Tibial artery (tissue), 4 donors: Measurements from ENCODE around the gene CNDP2.
"Not testable (repeated sequence)": the region's sequence is repeated elsewhere in the genome, so short reads cannot be mapped to it uniquely, and the experiment has no call there.

Experiments
- DNase-seq, 2 donors: peaks; one replicate each; pipeline ENCODE4 v3.0.0-alpha.2; 2019
- H3K27ac ChIP-seq, 2 donors: fragments of 200-600 bp; sonication (generic) in 1 of 2; 1 replicate in 1 of 2; 2 replicates in 1 of 2; pipeline ENCODE4 v1.5.1; 2018 to 2019; ENCODE audit warnings: mild to moderate bottlenecking in 1 of 2
- H3K27me3 ChIP-seq, 2 donors: fragments of 200-600 bp; sonication (generic) in 1 of 2; one replicate each; pipeline versions ENCODE4 v1.5.1 to v1.6.0; 2016 to 2019
- H3K36me3 ChIP-seq, 3 donors: fragments of 200-600 bp; sonication (generic) in 2 of 3; one replicate each; pipeline ENCODE4 v1.5.1; 2016 to 2019; ENCODE audit warnings: mild to moderate bottlenecking in 2 of 3
- H3K4me1 ChIP-seq, 4 donors: fragments of 200-600 bp; sonication (generic) in 2 of 4; 1 replicate in 3 of 4; 2 replicates in 1 of 4; pipeline ENCODE4 v1.5.1; 2016 to 2019
- H3K4me3 ChIP-seq, 2 donors: fragments of 200-600 bp; sonication (generic) in 1 of 2; 1 replicate in 1 of 2; 2 replicates in 1 of 2; pipeline ENCODE4 v1.5.1; 2018 to 2019; ENCODE audit warnings: mild to moderate bottlenecking in 2 of 2
- H3K9me3 ChIP-seq, 3 donors: fragments of 200-600 bp; sonication (generic) in 1 of 3; one replicate each; pipeline ENCODE4 v1.5.1; 2016 to 2019
- CTCF ChIP-seq, 2 experiments: fragments of 200-600 bp in 1 of 2; fragments of 450-650 bp in 1 of 2; IDR thresholded peaks; one replicate each; pipeline ENCODE4 v1.5.1; 2017 to 2019; ENCODE audit warnings: antibody characterized with exemption in 2 of 2, mild to moderate bottlenecking in 1 of 2, moderate library complexity in 1 of 2
- intact Hi-C: fragments of 100-400 bp; cut with DNase I; formaldehyde crosslinking; loops from one replicate; pipeline ENCODE4 v1.15.0; 2023; ENCODE audit warnings: low total_unique reads

Gene CNDP2

GRCh38 chr18:74519320-74520095, 23.3 kb downstream of the CNDP2 start:
- peak in 1 of 2 donors; percentile 55 for DNase-seq
- H3K36me3 ChIP-seq: peaks cover 65 to 79% (median 74%) of the 10 kb centered on the region in 3 donors
- no peak for TF ChIP-seq CTCF (IDR thresholded peaks at IDR 0.05)

GRCh38 chr18:74520096-74520833, 24.1 kb downstream of the CNDP2 start:
- H3K27me3 ChIP-seq: no peaks in the 10 kb centered on the region
- peak in 1 of 2 donors; percentile 24 for DNase-seq
- intact Hi-C loops: no loop called here
- peaks cover 58 to 72% (median 66%) of the 10 kb centered on the region in 3 donors for H3K36me3 ChIP-seq
- no peak overlapping the region for H3K27ac ChIP-seq
- no peak for TF ChIP-seq CTCF (IDR thresholded peaks at IDR 0.05)
- no peaks in the 10 kb centered on the region for H3K4me1 ChIP-seq
- no peaks in the 10 kb centered on the region for H3K9me3 ChIP-seq
- H3K4me3 ChIP-seq: no peak overlapping the region

More at GRCh38 chr18:74519320-74520095, 23.3 kb downstream of the CNDP2 start:
- Histone ChIP-seq H3K9me3 (no peaks in the 10 kb centered on the region), H3K27ac (no peak overlapping the region), H3K27me3 (no peaks in the 10 kb centered on the region), H3K4me1 (no peaks in the 10 kb centered on the region), H3K4me3 (no peak overlapping the region)
- intact Hi-C loops: no loop called here

- intact Hi-C loops: no loop called here
- no peak overlapping the region for H3K27ac ChIP-seq
- H3K4me3 ChIP-seq: no peak overlapping the region
- no peak for TF ChIP-seq CTCF (IDR thresholded peaks at IDR 0.05)
- H3K36me3 ChIP-seq: peaks cover 49 to 62% (median 57%) of the 10 kb centered on the region in 3 donors
- DNase-seq: peak in 1 of 2 donors; percentile 39
- no peaks in the 10 kb centered on the region for H3K27me3 ChIP-seq
- no peaks in the 10 kb centered on the region for H3K9me3 ChIP-seq
- H3K4me1 ChIP-seq: no peaks in the 10 kb centered on the region
These were observed 25.0 kb downstream of the CNDP2 start for GRCh38 chr18:74521068-74521725.

- Histone ChIP-seq H3K9me3 (no peaks in the 10 kb centered on the region), H3K27me3 (no peaks in the 10 kb centered on the region), H3K4me3 (no peak overlapping the region), H3K4me1 (no peaks in the 10 kb centered on the region), H3K27ac (no peak overlapping the region), H3K36me3 (peaks cover 34 to 45% (median 40%) of the 10 kb centered on the region in 3 donors)
- DNase-seq: peak in 1 of 2 donors; percentile 24
- intact Hi-C loops: no loop called here
- TF ChIP-seq CTCF (IDR thresholded peaks at IDR 0.05): no peak
These were observed 26.7 kb downstream of the CNDP2 start for GRCh38 chr18:74522635-74523548.

- Histone ChIP-seq H3K9me3 (no peaks in the 10 kb centered on the region), H3K4me3 (no peak overlapping the region), H3K4me1 (no peaks in the 10 kb centered on the region), H3K27me3 (no peaks in the 10 kb centered on the region), H3K27ac (no peak overlapping the region), H3K36me3 (peaks cover 22 to 33% (median 28%) of the 10 kb centered on the region in 3 donors)
- intact Hi-C loops: no loop called here
- DNase-seq: peak in 1 of 2 donors; percentile 33
- no peak for TF ChIP-seq CTCF (IDR thresholded peaks at IDR 0.05)
These were observed 27.9 kb downstream of the CNDP2 start for GRCh38 chr18:74524097-74524496.

- H3K27me3 ChIP-seq, H3K4me3 ChIP-seq, H3K9me3 ChIP-seq, intact Hi-C loops, H3K4me1 ChIP-seq, H3K27ac ChIP-seq: not testable (repeated sequence)
- H3K36me3 ChIP-seq: peaks cover 14 to 25% (median 20%) of the 10 kb centered on the region in 3 donors
- DNase-seq: peak in 1 of 2 donors; percentile 17
These were observed 28.8 kb downstream of the CNDP2 start for GRCh38 chr18:74524915-74525314.
